Effector memory CD8-positive, alpha-beta T cell (primary cell): ENCODE measurements around the gene NUP98.
"Not testable (repeated sequence)": the region's sequence is repeated elsewhere in the genome, so short reads cannot be mapped to it uniquely, and the experiment has no call there.

Source experiments
- ATAC-seq: fragments of 150-1000 bp; cut with Tn5 transposase; replicated peaks from 2 replicates; pipeline ENCODE4 v1.10.0; 2021; ENCODE audit warnings: mild to moderate bottlenecking, moderate library complexity
- DNase-seq, 3 experiments: peaks; one replicate each; pipeline ENCODE4 v3.0.0; 2021
- H3K27ac Mint-ChIP-seq, 2 donors: one replicate each; pipeline ENCODE4 v1.8.0; 2022; ENCODE audit warnings: mild to moderate bottlenecking in 2 of 2, mixed read lengths in 2 of 2, moderate library complexity in 2 of 2
- H3K27me3 Mint-ChIP-seq, 2 donors: one replicate each; pipeline ENCODE4 v1.8.0; 2022; ENCODE audit warnings: mixed read lengths in 2 of 2
- H3K36me3 Mint-ChIP-seq: one replicate; pipeline ENCODE4 v1.8.0; 2022; ENCODE audit warnings: mild to moderate bottlenecking, moderate library complexity, mixed read lengths; ENCODE audit not compliant: insufficient read depth
- H3K4me1 Mint-ChIP-seq, 2 donors: one replicate each; pipeline ENCODE4 v1.8.0; 2022; ENCODE audit warnings: low read depth in 2 of 2, mixed read lengths in 2 of 2
- H3K4me3 Mint-ChIP-seq, 2 donors: one replicate each; pipeline ENCODE4 v1.8.0; 2022; ENCODE audit warnings: mild to moderate bottlenecking in 2 of 2, mixed read lengths in 2 of 2, moderate library complexity in 2 of 2
- H3K9me3 Mint-ChIP-seq, 2 donors: one replicate each; pipeline ENCODE4 v1.8.0; 2022; ENCODE audit warnings: mixed read lengths in 2 of 2

The NUP98 gene

GRCh38 chr11:3662856-3663255 is 134.5 kb downstream of the NUP98 start:
- Mint-ChIP-seq H3K4me1 (no peaks in the 10 kb centered on the region), H3K9me3 (no peaks in the 10 kb centered on the region), H3K27me3 (peaks cover 9 to 17% of the 10 kb centered on the region in 2 donors), H3K27ac (peak overlapping the region in 1 of 2 donors; percentile 2), H3K36me3 (peaks cover 3% of the 10 kb centered on the region), H3K4me3 (no peak overlapping the region)
- no peak for ATAC-seq
- no peak for DNase-seq

GRCh38 chr11:3660960-3661359 is 136.4 kb downstream of the NUP98 start:
- Mint-ChIP-seq H3K4me1 (no peaks in the 10 kb centered on the region), H3K4me3 (no peak overlapping the region), H3K27me3 (peaks cover 9 to 17% of the 10 kb centered on the region in 2 donors), H3K27ac (peak overlapping the region in 1 of 2 donors; percentile 30), H3K9me3 (no peaks in the 10 kb centered on the region), H3K36me3 (peaks cover 3% of the 10 kb centered on the region)
- DNase-seq (no peak), ATAC-seq (no peak)

- DNase-seq, result no peak
- no peak for ATAC-seq
- Mint-ChIP-seq H3K9me3 (no peaks in the 10 kb centered on the region), H3K4me1 (no peaks in the 10 kb centered on the region), H3K27me3 (peaks cover 9 to 17% of the 10 kb centered on the region in 2 donors), H3K27ac (no peak overlapping the region), H3K36me3 (no peaks in the 10 kb centered on the region), H3K4me3 (no peak overlapping the region)
Measured at GRCh38 chr11:3659595-3660515, 137.5 kb downstream of the NUP98 start.

- no peaks in the 10 kb centered on the region for H3K36me3 Mint-ChIP-seq
- H3K27me3 Mint-ChIP-seq, result peaks cover 9 to 17% of the 10 kb centered on the region in 2 donors
- ATAC-seq (no peak), DNase-seq (no peak)
- H3K4me3 Mint-ChIP-seq, result no peak overlapping the region
- H3K9me3 Mint-ChIP-seq, result no peaks in the 10 kb centered on the region
- no peak overlapping the region for H3K27ac Mint-ChIP-seq
- H3K4me1 Mint-ChIP-seq, result no peaks in the 10 kb centered on the region
Measured at GRCh38 chr11:3658252-3658651, 139.1 kb downstream of the NUP98 start.

GRCh38 chr11:3657331-3657730 is 140.0 kb downstream of the NUP98 start:
- DNase-seq, H3K36me3 Mint-ChIP-seq, H3K4me3 Mint-ChIP-seq, H3K9me3 Mint-ChIP-seq, ATAC-seq, H3K4me1 Mint-ChIP-seq, H3K27ac Mint-ChIP-seq: not testable (repeated sequence)
- peaks cover 9 to 17% of the 10 kb centered on the region in 2 donors for H3K27me3 Mint-ChIP-seq

GRCh38 chr11:3655547-3655946 is 141.8 kb downstream of the NUP98 start:
- Mint-ChIP-seq H3K4me1 (no peaks in the 10 kb centered on the region), H3K9me3 (no peaks in the 10 kb centered on the region), H3K27me3 (peaks cover 17 to 20% of the 10 kb centered on the region in 2 donors), H3K27ac (no peak overlapping the region), H3K36me3 (no peaks in the 10 kb centered on the region), H3K4me3 (no peak overlapping the region)
- no peak for ATAC-seq
- DNase-seq, result no peak

GRCh38 chr11:3652514-3652913 is 144.8 kb downstream of the NUP98 start:
- not testable (repeated sequence) for ATAC-seq, H3K4me1 Mint-ChIP-seq, H3K9me3 Mint-ChIP-seq, H3K4me3 Mint-ChIP-seq, H3K36me3 Mint-ChIP-seq, DNase-seq, H3K27ac Mint-ChIP-seq
- peaks cover 0 to 40% of the 10 kb centered on the region in 2 donors for H3K27me3 Mint-ChIP-seq

GRCh38 chr11:3649374-3649773 is 148.0 kb downstream of the NUP98 start:
- DNase-seq, H3K9me3 Mint-ChIP-seq, ATAC-seq, H3K4me3 Mint-ChIP-seq, H3K4me1 Mint-ChIP-seq, H3K36me3 Mint-ChIP-seq, H3K27ac Mint-ChIP-seq: not testable (repeated sequence)
- H3K27me3 Mint-ChIP-seq, result peaks cover 27 to 65% of the 10 kb centered on the region in 2 donors

GRCh38 chr11:3648843-3649242 is 148.5 kb downstream of the NUP98 start:
- DNase-seq, H3K27ac Mint-ChIP-seq, ATAC-seq, H3K4me3 Mint-ChIP-seq, H3K36me3 Mint-ChIP-seq, H3K9me3 Mint-ChIP-seq, H3K4me1 Mint-ChIP-seq: not testable (repeated sequence)
- peaks cover 32 to 67% of the 10 kb centered on the region in 2 donors for H3K27me3 Mint-ChIP-seq

GRCh38 chr11:3645552-3645951 is 151.8 kb downstream of the NUP98 start:
- Mint-ChIP-seq H3K9me3 (no peaks in the 10 kb centered on the region), H3K27ac (no peak overlapping the region), H3K4me1 (peaks cover 8 to 10% of the 10 kb centered on the region in 2 donors), H3K27me3 (peaks cover 60 to 82% of the 10 kb centered on the region in 2 donors), H3K4me3 (no peak overlapping the region), H3K36me3 (no peaks in the 10 kb centered on the region)
- no peak for ATAC-seq
- DNase-seq, result no peak

- Mint-ChIP-seq H3K4me3 (no peak within 1 kb of the TSS), H3K27ac (peak within 1 kb of the TSS in 1 of 2 donors; percentile 49), H3K9me3 (no peaks in the 10 kb centered on the region), H3K27me3 (peaks cover 68 to 80% of the 10 kb centered on the region in 2 donors), H3K4me1 (peaks cover 8 to 10% of the 10 kb centered on the region in 2 donors), H3K36me3 (peaks cover 1% of the 10 kb centered on the region)
- ATAC-seq (no peak), DNase-seq (no peak)
Measured at GRCh38 chr11:3644817-3645235, 152.5 kb downstream of the NUP98 start, which contains the start of gene ART1. Gene ART1 (plus strand): TSS chr11:3645128. CDS start chr11:3659214, 14,086 bp downstream.

GRCh38 chr11:3643102-3643546 is 154.2 kb downstream of the NUP98 start:
- not testable (repeated sequence) for H3K9me3 Mint-ChIP-seq, H3K4me1 Mint-ChIP-seq, H3K36me3 Mint-ChIP-seq, ATAC-seq, H3K27ac Mint-ChIP-seq, DNase-seq
- Mint-ChIP-seq H3K4me3 (peak overlapping the region; percentile 71 to 76), H3K27me3 (peaks cover 80 to 85% of the 10 kb centered on the region in 2 donors)

- H3K9me3 Mint-ChIP-seq, result no peaks in the 10 kb centered on the region
- H3K36me3 Mint-ChIP-seq, result peaks cover 6% of the 10 kb centered on the region
- ATAC-seq (peak; percentile 89), DNase-seq (peak; percentile 28 to 41 (median 33))
- H3K4me1 Mint-ChIP-seq, result peaks cover 8% of the 10 kb centered on the region in 2 donors
- peak overlapping the region; percentile 71 to 76 for H3K4me3 Mint-ChIP-seq
- peak overlapping the region in 1 of 2 donors; percentile 67 for H3K27ac Mint-ChIP-seq
- peaks cover 83 to 93% of the 10 kb centered on the region in 2 donors for H3K27me3 Mint-ChIP-seq
Measured at GRCh38 chr11:3642071-3642951, 155.0 kb downstream of the NUP98 start.
